ENCODE measurements around the gene NTMT1.
A peak's percentile ranks its signal among the peaks of the same experiment; 100 is the strongest.

NTMT1 gene

DNA sequence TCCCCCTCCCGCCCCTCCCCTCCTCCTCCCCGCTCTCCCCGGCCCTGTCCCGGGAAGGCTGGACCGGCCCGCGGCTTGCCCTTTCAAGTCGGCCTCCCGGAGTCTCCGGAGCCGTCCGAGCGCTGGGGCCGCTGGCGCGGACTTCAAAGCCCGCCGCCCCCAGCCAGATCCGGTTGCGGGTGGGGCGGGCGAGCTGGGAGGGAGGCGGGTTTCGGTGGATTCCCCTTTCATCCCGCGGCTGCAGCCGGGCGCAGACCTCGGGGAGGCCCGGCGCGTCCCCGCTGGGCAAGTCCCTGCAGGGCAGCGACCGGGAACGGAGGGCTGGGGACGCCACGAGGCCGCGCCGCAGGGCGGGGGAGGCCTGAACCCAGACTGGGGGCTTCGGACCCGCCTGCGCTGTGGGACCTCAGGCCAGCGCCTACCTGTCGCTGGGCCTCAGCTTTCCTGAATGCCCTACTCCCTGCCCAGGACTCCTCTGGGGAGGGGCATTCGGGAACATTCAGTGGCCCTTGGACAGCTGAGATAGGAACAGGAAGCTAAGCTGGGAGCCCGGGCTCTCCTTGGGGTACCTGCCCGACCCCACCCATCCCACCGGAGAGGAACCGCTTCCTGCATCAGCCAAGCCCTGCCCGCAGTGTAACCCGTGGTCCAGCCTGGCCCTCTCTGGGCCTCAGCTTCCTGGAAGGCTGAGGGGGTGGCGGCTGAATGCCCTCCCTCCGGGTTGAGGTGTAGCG lies 28.4 kb upstream of the NTMT1 start:
- no peak for DNase-seq (ENCODE audit: low read depth in 2 of 2)

DNA sequence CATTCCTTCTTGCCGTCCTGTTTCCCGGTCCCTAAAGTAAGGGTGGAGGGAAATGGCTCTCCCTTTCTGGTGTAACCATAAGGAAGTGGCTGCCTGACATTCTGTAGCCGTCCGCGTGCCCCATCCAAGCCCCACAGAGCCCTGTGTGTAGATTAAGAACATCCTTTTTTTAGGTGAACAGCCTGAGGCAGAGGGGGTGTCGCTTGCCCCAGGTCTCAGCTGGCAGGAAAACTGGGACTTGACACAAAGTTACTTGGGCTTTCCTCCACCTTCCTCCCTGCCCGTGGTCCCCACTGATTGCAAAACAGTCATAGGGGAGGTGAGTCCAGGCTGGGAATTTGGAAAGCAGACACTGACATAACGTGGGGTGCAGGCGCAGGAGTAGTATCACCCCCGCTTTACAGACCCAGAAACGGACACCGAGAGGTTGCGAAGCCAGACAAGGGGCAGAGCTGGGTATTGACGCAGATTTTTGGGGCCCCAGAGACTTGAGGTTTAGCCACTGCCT lies 27.8 kb upstream of the NTMT1 start:
- DNase-seq (ENCODE audit: low read depth in 2 of 2) = no peak

DNA sequence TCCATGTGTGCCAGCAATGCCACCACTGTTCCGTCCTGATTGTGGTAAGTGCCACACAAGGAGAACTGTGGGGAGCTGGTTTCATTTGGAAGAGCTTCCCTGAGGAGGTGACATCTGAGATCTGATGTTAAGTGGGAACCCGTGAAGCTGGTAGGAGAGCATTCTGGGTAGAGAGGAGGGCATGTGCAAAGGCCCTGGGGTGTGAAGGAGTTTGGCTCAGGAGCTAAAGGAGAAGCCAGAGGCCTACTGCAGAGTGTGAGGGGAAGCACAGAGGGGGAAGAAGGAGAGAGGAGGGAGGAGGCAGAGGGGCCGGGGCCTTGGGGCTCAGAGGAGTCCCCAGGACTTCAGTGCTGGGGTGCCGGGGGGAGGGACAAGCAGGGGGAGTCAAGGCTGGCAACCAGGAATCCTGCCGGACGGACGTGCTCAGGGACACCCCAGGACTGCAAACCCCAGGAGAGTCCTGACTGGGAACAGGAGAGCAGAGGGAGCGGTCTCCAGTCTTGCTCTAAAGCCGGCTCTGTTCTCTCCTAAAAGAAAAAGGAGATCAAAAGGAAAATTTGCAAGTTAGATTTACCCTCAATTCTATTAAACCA lies 24.8 kb upstream of the NTMT1 start:
- DNase-seq (ENCODE audit: low read depth in 2 of 2) = no peak

DNA sequence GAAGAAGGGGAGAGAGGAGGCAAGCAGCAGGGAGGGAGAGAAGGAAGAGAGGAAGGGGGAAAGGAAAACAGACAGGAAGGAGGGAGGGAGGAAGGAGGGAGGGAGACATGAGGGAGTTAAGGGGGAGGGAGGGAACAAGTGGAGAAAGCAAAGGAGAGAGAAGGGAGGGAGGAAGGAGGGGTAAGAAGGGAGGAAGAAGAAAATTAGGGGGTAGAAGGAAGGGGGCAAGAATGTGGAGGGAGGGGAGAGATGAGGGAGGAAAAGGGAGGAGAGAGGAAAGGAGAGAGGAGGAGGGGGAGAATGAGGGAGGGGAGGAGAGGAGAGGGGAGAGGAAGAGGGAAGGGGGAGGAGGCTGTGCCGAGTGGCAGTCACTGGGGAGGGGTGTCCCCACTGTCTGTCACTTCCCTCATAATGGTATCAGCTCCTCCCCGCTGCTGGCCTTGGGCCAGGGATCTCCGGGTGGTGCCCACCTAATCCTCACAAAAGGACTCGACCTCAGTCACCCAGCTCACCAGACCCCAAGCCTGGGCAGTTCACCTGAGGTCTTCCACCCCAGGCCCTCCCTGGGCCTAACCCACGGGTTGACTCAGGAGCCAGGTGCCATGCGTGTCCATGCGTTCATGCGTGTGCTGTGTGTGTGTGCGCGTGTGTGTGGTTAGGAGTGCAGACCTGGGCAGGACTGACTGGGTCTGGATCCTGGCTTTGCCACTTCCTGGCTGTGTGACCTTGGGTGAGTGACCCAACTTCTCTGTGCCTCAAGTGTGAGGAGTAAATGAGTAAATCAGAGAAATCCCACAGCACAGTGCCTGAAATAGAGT lies 23.2 kb upstream of the NTMT1 start:
- DNase-seq (ENCODE audit: low read depth in 2 of 2) = no peak

DNA sequence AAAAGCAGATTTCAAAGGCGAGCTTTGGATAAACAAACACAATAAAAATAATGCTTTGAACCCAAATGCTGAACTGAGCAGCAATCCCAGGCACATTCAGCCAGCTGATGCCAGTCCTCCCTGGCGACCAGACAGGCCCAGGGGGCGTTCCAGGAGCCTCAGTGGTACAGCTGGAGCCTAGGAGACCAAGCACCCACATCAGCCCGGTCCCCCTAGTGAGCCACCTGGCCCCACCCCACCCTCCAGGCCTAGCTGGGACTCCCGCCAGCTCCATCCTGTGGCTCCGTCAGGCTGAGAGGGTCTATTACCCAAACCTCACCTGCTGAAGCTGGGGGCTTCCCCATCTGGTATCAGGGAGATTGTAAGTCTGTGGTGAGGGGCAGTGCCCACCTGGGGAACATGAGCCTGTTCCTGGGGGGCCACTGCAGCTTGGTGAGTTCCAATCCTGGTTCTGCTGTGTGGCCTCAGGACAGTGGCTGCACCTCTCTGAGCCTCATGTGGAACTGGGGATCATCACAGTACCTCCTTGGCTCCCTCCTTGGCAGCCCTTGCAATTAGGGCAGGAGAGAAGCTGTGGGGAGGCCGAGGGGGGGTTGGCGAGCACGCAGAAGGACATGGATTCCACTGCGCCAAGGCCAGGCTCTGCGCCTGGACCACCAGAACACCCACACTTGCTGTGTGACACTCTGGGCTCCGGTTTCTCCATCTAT lies 21.8 kb upstream of the NTMT1 start:
- DNase-seq (ENCODE audit: low read depth in 2 of 2) = no peak

DNA sequence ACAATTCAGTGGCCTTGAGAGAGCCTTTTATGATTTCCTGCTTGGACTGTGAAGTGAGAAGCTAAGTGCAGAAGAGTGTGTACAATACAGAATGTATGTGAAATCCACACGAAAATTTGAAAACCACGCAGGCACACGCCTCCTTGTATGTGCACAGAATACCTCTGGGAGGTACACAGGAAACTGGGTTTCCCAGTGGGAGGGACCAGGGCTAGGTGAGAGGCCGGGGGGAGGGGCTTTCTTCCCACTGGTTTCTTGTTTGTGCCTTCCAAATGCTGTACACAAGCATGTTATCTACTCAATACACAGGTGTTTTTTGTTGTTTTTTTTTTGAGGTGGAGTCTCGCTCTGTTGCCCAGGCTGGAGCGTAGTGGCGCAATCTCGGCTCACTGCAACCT lies 21.2 kb upstream of the NTMT1 start:
- no peak for DNase-seq (ENCODE audit: low read depth in 2 of 2)

DNA sequence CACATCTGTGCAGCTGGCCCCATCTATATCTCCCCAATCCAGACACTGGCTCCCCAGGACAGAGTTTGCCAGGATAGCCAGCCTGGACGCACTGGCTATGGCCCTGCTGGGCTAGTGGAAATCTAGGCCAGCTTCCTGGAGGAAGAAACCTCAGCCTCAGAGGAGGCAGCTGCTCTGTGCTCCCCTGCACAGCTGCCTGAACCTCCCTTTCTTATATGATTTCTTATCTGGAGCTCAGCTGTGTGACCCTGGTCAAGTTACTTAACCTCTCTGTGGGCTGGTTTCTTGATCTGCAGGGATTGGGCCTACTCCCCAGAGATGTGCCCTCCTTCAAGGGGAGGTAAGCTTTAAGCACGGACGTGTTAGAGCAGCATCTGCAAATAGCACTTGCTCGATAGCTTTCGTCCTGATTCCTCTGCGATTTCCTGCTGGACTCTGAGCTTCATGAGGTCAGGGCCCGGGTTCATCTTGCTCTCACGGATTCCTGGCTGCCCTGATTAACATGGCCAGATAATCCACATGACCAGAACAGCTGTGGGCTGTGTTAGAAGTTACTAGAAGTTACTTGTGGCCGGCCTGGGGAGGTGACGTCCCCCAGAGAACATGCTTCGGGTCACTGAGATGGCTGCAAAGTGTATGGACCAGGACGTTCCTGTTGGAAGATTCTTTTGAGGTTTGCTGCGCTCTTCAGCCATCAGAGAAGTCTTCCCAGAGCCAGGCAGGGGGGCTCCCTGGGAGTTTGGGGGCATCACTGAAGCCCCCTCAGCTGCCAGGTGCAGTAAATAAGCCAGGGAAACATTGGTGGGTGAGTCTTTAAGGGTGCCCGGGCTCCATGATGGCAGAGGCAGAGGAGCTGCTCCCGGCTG lies 19.6 kb upstream of the NTMT1 start:
- DNase-seq (ENCODE audit: low read depth in 2 of 2) = no peak

DNA sequence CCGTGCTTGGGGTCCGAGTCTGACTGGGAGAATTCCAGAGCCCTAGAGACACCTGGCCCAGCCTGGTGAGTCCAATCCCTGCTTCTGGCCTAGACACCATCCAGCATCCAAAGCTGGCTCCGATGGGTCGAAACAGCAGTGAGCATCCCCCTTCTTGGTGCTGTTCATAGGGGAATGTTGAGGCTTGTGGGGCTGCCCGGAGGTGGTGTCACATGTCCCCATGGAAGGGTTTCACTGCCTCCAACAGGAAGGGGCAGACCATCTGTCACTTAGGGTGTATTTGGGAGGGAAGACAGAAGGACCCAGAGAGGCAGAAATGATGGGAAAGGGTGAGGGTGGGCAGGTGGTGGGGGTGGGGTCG lies 19.0 kb upstream of the NTMT1 start:
- no peak for DNase-seq (ENCODE audit: low read depth in 2 of 2)

DNA sequence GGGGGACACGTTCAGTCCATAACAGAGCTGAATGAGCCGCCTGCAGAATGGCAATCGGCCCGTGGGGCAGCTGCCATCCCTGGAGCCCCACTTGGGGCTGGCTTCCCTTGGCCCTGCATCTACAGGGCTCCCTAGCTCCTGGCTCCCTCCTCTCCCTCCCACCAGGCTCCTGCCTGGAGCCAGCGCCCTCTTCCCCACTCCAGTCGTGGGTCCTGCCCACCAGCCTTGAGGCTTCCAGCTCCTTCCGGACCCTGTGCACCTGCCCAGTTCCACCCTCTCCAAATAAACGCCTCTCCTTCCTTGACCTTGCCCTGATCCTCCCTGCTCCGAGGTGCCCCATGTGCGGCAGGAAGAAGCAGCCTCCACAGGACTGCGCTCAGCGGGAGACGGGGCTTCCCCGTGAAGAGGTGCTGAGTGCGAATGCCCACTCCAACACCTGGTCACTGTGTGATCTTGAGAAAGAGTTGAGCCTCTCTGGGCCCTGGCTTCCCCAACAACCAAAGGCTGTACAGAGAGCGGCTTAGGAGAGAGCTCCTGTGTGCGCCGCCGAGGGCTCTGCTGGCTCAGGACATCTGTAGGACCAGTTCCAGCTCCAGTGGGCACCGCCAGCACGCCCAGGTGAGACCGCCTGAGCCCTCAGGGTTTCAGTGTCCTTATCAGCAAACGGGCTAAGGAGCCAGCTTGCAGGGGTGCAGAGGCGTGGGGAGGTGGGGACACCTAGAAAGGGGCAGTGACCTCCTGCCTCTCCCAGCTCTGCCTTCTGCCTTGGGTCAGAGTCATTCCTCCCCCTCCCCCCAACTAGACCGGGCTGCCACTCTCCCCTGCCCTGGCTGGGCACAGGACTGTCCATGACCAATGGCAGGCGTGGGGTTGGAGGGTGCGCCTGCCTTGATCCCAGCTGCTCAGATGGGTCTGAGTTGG lies 17.1 kb upstream of the NTMT1 start:
- no peak for DNase-seq (ENCODE audit: low read depth in 2 of 2)

DNA sequence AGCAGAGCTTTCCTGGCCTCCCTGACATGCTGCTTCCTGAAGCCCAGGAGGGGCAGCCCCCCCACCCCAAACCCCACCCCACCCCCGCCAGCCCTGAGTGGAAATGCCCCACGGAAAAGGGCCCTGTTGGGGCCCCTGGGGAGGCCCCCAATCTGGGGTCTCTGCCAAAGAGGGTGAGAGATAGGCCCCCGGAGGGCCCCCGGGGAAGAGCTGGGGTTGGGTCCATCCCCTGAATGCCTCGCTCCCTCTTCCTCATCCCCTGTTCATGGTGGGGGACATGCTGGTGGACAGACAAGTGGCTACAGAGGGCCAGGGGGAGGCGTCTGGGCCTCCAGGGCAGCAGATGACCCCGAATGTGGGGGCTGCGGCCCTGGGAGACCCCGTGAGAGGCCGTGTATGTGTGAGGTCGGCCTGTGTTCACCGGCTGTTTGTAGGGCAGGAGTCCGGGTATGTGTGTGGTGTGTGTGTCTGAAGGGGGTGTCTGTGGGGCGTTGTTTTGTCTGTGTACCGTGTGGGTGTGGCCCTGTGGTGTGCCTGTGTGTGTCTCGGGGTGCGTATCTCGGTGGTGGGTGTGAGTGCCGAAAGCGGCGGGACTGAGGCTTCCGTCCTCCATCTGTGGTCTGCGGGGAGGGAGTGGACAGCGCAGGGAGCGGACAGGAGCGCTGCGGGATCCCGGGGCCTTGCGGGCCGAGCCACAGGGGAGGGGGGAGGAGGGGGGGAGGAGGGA lies 16.3 kb upstream of the NTMT1 start:
- no peak for DNase-seq (ENCODE audit: low read depth in 2 of 2)

DNA sequence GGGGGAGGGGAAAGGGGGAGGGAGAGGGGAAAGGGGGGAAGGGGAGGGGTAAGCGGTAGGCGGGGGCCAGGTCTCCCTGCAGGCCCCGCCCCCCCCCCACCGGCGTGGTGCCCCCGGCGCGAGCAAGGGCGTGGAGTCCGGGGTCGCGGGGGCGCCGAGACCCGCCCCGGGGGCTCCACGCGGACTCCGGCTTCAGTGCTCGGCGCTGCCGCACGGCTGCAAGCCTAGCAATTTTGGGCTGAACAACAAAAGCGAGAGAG lies 15.8 kb upstream of the NTMT1 start:
- no peak for DNase-seq (ENCODE audit: low read depth in 2 of 2)

DNA sequence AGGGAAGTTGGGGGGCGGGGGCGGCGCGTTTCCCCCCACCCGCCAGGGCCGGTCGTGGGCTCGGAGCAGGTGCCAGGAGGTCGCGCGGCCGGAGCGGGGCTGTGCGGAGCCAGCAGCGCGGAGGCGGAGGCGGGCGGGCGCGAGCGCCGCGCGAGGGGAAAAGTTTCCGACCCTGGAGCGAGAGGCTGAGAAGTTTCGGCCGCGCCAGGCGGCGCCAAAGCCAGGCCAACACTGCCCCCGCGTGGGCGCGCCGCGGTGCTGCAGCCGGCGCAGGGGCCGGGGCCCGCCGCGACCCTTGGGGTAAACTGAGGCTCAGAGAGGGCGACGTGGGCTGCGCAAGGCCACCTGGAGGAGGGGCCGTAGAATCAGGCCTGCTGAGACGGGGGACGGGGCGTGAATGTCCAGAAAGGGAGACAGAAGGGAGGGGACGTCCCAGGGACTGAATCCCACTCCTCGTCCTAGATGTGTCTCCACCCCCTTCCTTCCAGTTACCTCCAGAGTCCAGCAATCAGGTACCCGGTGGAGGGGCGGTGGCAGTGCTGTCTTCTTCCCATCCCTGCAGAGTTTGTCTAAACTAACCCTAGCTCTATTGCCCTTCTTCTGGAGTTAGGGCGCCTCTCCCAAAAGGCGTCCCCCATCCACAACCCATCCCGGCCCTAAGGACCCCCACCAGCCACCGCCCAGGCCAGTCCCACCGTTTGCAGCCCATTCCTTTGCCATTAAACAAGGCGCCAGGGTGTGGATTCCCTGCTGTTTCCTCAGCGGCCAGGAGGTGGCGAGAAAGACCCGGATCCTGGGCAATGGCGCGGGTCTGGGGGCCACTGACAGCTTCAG lies 15.3 kb upstream of the NTMT1 start:
- peak; percentile 64 to 70 for DNase-seq (ENCODE audit: low read depth in 2 of 2)

DNA sequence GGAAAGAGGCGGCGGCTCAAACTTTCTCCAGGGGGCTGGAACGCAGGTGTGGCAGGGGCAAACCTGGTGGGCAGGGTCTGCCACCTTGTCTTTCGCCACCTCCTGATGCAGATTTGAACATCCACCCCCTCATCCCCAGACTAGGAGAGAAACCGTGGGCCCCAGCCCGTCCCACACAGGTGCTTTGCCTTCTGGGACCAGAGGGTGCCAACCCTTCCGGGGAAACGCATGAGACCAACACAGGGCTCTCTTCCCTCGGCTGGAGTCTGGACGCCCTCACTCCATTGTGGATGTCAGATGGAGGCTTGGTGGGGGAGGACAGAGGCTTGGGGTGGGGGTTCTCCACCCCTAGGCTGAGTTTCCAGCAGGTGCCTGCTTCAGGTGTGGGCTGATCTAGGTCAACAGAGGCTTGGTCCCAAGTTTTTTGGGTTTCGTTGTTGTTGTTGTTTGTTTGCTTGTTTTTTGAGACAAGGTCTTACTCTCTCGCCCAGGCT lies 14.6 kb upstream of the NTMT1 start:
- DNase-seq (ENCODE audit: low read depth in 2 of 2) = no peak

DNA sequence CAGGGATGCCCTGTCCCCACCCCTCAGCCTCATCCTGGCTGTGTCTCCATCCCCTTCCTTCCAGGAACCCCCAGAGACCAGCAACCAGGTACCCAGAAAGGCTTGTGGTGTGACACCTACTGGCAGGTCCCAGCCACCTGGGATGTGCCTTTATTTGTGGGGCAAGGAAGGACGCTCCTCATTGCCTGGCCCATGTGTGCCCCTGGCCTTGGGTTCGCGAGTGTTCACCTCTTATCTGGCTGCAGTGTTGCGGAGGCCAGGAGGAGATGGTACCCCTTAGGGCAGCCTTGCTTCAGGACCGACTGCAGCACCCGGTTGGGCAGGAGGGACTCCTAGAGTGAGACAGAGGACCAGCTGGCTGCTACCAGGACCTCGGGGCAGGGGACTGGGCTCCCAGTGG lies 13.8 kb upstream of the NTMT1 start:
- no peak for DNase-seq (ENCODE audit: low read depth in 2 of 2)

DNA sequence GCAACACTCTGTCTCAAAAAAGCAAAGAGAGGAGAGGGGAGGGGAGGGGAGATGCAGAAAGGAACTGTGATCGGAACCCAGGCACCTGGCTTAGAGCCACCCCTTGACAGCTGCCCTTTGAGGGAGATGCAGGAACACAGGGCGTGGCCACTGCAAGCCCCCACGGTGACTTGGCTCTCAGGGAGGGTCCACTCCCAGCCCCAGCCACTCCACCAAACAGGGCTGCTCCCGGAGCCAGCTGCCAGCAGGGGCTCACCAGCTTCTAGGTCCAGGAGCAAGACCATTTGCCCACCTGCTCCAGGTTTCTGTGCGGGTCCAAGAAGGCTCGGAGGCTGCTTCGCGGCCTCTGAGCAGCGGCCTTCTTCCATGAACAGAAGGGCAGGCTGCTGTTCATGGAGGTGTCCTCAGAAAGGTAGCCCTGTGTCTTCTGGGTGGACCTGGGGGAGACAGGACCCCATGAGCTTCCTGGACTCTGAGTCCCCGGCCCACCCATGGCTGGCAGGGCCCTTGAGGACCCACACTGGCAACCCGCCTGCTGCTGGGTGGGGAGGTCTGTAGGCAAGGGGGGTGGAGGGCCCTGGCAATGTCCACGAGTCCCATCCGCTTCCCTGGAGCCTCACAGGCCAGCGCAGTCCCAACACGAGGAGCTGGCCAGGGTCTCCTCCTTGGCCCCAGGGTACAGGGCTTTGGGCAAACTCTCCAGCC lies 13.0 kb upstream of the NTMT1 start:
- no peak for DNase-seq (ENCODE audit: low read depth in 2 of 2)

DNA sequence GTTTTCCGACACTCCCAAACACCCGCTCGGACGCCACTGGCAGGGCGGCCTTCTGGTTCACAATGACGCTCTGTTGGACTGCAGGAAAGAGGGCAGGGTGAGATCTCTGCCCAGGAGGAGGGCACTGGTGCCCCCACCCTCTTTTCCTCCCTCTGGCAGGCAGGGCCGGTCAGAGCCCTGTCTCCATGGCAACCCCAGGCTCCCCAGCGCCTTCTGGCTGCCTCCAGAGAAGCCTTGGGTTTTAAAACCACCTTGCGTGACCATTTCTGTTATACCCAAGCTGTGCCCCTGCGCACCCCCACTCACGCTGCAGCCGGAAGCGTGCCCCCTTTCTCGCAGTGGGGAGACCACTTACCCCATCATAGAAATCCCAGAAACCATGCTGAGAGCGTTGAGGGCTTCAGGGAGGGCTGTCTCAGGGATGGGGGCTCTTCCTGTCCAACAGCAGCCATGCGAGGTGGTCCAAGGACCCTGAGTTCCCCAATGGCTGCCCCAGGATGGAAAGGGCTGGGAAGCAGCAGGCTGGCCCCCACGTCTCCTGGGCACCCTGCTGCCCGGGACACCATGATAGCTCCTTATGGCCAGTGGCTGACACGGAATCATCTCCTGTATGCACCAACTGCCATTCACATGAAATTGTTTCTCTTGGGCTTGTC lies 12.3 kb upstream of the NTMT1 start:
- DNase-seq (ENCODE audit: low read depth in 2 of 2) = no peak

DNA sequence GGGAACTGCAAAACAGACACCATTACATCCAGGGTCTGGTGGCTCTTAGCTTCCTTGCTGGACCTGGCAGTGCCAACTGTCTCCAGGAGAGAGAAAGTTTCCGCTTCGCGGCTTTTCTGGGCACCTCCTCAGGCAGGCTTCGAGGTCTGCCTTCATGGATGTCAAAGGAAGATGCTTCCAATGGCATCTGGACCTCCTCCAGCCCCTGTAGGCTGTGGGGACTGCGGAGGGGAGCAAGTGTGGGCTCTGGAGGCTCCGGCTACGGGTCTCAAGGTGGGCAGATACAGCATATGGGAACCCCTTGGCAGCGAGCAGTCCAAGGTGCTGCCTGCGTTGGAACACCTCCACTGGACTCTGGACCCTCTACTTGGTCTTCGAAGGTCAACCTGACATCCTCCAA lies 11.0 kb upstream of the NTMT1 start:
- DNase-seq (ENCODE audit: low read depth in 2 of 2) = no peak
